Neural cell (in vitro differentiated cells): ENCODE data around the gene LALBA. TPM values are rescaled to one million over a fixed set of nuclear protein-coding genes. Genes with fewer than 3 reads are reported as not detected.

Experiments used
- H2AFZ ChIP-seq: fragments of 200-600, 300-800 bp; sonication (generic), shearing (Covaris generic); 2 replicates; pipeline ENCODE4 v1.6.0; 2014; ENCODE audit warnings: low read depth, mild to moderate bottlenecking, antibody characterized with exemption, low read length, moderate library complexity
- H3F3A ChIP-seq: fragments of 200-600 bp; shearing (Covaris generic); 2 replicates; pipeline ENCODE4 v1.6.1; 2016; ENCODE audit warnings: mild to moderate bottlenecking, moderate library complexity, mixed read lengths, antibody characterized with exemption, low read length; ENCODE audit not compliant: insufficient read depth, poor library complexity, severe bottlenecking
- H3K27ac ChIP-seq: fragments of 200-600, 300-800 bp; sonication (generic), shearing (Covaris generic); 2 replicates; pipeline ENCODE4 v1.5.1; 2014; ENCODE audit warnings: mild to moderate bottlenecking, low read length, moderate library complexity
- H3K27me3 ChIP-seq: fragments of 300-800, 200-600 bp; sonication (generic), shearing (Covaris generic); 2 replicates; pipeline ENCODE4 v1.6.0; 2014; ENCODE audit warnings: mild to moderate bottlenecking, low read depth, low read length, moderate library complexity; ENCODE audit not compliant: insufficient read depth
- H3K36me3 ChIP-seq: fragments of 300-800, 200-600 bp; sonication (generic), shearing (Covaris generic); 2 replicates; pipeline ENCODE4 v1.5.1; 2014; ENCODE audit warnings: mild to moderate bottlenecking, antibody characterized with exemption, low read length, moderate library complexity; ENCODE audit not compliant: insufficient read depth
- H3K4me2 ChIP-seq: fragments of 300-800, 200-600 bp; sonication (generic), shearing (Covaris generic); 2 replicates; pipeline ENCODE4 v1.6.0; 2014; ENCODE audit warnings: mild to moderate bottlenecking, low read length
- H3K4me3 ChIP-seq: fragments of 300-800, 200-600 bp; sonication (generic), shearing (Covaris generic); 2 replicates; pipeline ENCODE4 v1.5.1; 2014; ENCODE audit warnings: mild to moderate bottlenecking, low read length, moderate library complexity
- H3K79me2 ChIP-seq: fragments of 200-600 bp; shearing (Covaris generic); replicated peaks from 2 replicates; pipeline ENCODE4 v1.6.0; 2014; ENCODE audit warnings: mild to moderate bottlenecking, low read length, moderate library complexity; ENCODE audit not compliant: insufficient read depth
- H3K9ac ChIP-seq: fragments of 300-800, 200-600 bp; sonication (generic), shearing (Covaris generic); 2 replicates; pipeline ENCODE4 v1.6.1; 2016; ENCODE audit warnings: mild to moderate bottlenecking, low read length, mixed read lengths
- H3K9me2 ChIP-seq: fragments of 200-600 bp; shearing (Covaris generic); 2 replicates; pipeline ENCODE4 v1.6.1; 2016; ENCODE audit warnings: mild to moderate bottlenecking, low read length, mixed read lengths; ENCODE audit not compliant: insufficient read depth
- H3K9me3 ChIP-seq: fragments of 200-600, 300-800 bp; sonication (generic), shearing (Covaris generic); 2 replicates; pipeline ENCODE4 v1.6.1; 2016; ENCODE audit warnings: mild to moderate bottlenecking, mixed run types, low read length, moderate library complexity, mixed read lengths
- H4K20me1 ChIP-seq: fragments of 200-600 bp; shearing (Covaris generic); 2 replicates; pipeline ENCODE4 v1.6.1; 2016; ENCODE audit warnings: mild to moderate bottlenecking, mixed run types; ENCODE audit not compliant: insufficient read depth
- CTCF ChIP-seq: fragments of 450-650 bp; IDR thresholded peaks from 2 replicates; pipeline ENCODE4 v1.5.1; 2014; ENCODE audit warnings: antibody characterized with exemption, mild to moderate bottlenecking, moderate library complexity; ENCODE audit not compliant: poor library complexity, severe bottlenecking
- EP300 ChIP-seq: fragments of 450-650 bp; conservative IDR thresholded peaks from 2 replicates; pipeline ENCODE4 v1.6.1; 2014; ENCODE audit warnings: antibody characterized with exemption, mild to moderate bottlenecking, moderate library complexity; ENCODE audit not compliant: poor library complexity, severe bottlenecking
- EZH2 ChIP-seq: fragments of 200-600, 300-800 bp; shearing (Covaris generic), sonication (generic); IDR thresholded peaks from 2 replicates; pipeline ENCODE4 v1.6.1; 2014; ENCODE audit warnings: antibody characterized with exemption, low read length, borderline replicate concordance, mild to moderate bottlenecking; ENCODE audit not compliant: insufficient read depth, poor library complexity, severe bottlenecking
- MXI1 ChIP-seq: fragments of 450-650 bp; conservative IDR thresholded peaks from 2 replicates; pipeline ENCODE4 v1.6.1; 2014; ENCODE audit warnings: antibody characterized with exemption, mild to moderate bottlenecking; ENCODE audit not compliant: poor library complexity, severe bottlenecking
- POLR2AphosphoS5 ChIP-seq: IDR thresholded peaks from 2 replicates; pipeline ENCODE4 v1.6.1; 2012
- RAD21 ChIP-seq: fragments of 450-650 bp; conservative IDR thresholded peaks from 2 replicates; pipeline ENCODE4 v1.6.1; 2014; ENCODE audit warnings: antibody characterized with exemption, mild to moderate bottlenecking, moderate library complexity
- REST ChIP-seq: IDR thresholded peaks from 2 replicates; pipeline ENCODE4 v1.6.1; 2012; ENCODE audit warnings: borderline replicate concordance
- SMC3 ChIP-seq: fragments of 450-650 bp; conservative IDR thresholded peaks from 2 replicates; pipeline ENCODE4 v1.6.1; 2014; ENCODE audit warnings: antibody characterized with exemption, mild to moderate bottlenecking, moderate library complexity; ENCODE audit not compliant: poor library complexity
- TAF1 ChIP-seq: IDR thresholded peaks from 2 replicates; pipeline ENCODE4 v1.6.1; 2012; ENCODE audit warnings: low read depth
- polyA plus RNA-seq: library from polyadenylated mRNA; depleted of rRNA; stranded (reverse); fragments of >200 nt; gene quantifications from 2 replicates; pipeline ENCODE4 v1.2.3, GENCODE V29; 2014

The LALBA gene
- polyA plus RNA-seq, 1 donor from 2014 or later = not detected

- no peaks in the 10 kb centered on the region for H3K36me3 ChIP-seq
- no peak overlapping the region for H3K27ac ChIP-seq
- no peaks in the 10 kb centered on the region for H3K79me2 ChIP-seq
- no peak overlapping the region for H3K4me2 ChIP-seq
- no peaks in the 10 kb centered on the region for H3K9me3 ChIP-seq
- H3K9ac ChIP-seq = no peak overlapping the region
- TF ChIP-seq EP300 (no peak), REST (no peak), POLR2AphosphoS5 (no peak), MXI1 (no peak), TAF1 (no peak), CTCF (no peak)
- no peak overlapping the region for H2AFZ ChIP-seq
- H3K4me3 ChIP-seq = no peak overlapping the region
- no peaks in the 10 kb centered on the region for H4K20me1 ChIP-seq
- no peaks in the 10 kb centered on the region for H3F3A ChIP-seq
- no peaks in the 10 kb centered on the region for H3K9me2 ChIP-seq
- H3K27me3 ChIP-seq = no peaks in the 10 kb centered on the region
These were observed 2.5 kb upstream of the LALBA start for GRCh38 chr12:48572326-48572725.

GRCh38 chr12:48567731-48568130, 2.1 kb downstream of the LALBA start:
- H3K9ac ChIP-seq = no peak overlapping the region
- no peaks in the 10 kb centered on the region for H3K27me3 ChIP-seq
- no peaks in the 10 kb centered on the region for H3K9me2 ChIP-seq
- no peaks in the 10 kb centered on the region for H3K36me3 ChIP-seq
- no peak overlapping the region for H3K4me2 ChIP-seq
- H3K4me3 ChIP-seq = no peak overlapping the region
- H3K79me2 ChIP-seq = no peaks in the 10 kb centered on the region
- H3K9me3 ChIP-seq = no peaks in the 10 kb centered on the region
- no peak overlapping the region for H3K27ac ChIP-seq
- no peak for TF ChIP-seq RAD21
- no peak for TF ChIP-seq TAF1
- no peak for TF ChIP-seq EZH2
- TF ChIP-seq MXI1 = no peak
- TF ChIP-seq SMC3 = no peak
- TF ChIP-seq EP300 = no peak
- TF ChIP-seq POLR2AphosphoS5 = no peak
- TF ChIP-seq REST = no peak
- no peak for TF ChIP-seq CTCF
- no peaks in the 10 kb centered on the region for H4K20me1 ChIP-seq
- no peak overlapping the region for H2AFZ ChIP-seq
- H3F3A ChIP-seq = no peaks in the 10 kb centered on the region
